Mesendoderm (in vitro differentiated cells): ENCODE measurements around the gene UNC13A.
"Not testable (repeated sequence)": the region's sequence is repeated elsewhere in the genome, so short reads cannot be mapped to it uniquely, and the experiment has no call there.

Experiments used
- DNase-seq: peaks from one replicate; pipeline ENCODE4 v3.0.0; 2013
- H2AK5ac ChIP-seq: 2 replicates; pipeline ENCODE4 v1.6.1; 2013; ENCODE audit warnings: low read length, inconsistent platforms
- H2BK120ac ChIP-seq: 2 replicates; pipeline ENCODE4 v1.6.1; 2013; ENCODE audit warnings: low read depth, mild to moderate bottlenecking, low read length, moderate library complexity, mixed read lengths
- H2BK15ac ChIP-seq: replicated peaks from 2 replicates; pipeline ENCODE4 v1.6.1; 2013; ENCODE audit warnings: low read depth, mild to moderate bottlenecking, moderate library complexity
- H2BK5ac ChIP-seq: 2 replicates; pipeline ENCODE4 v1.6.1; 2013; ENCODE audit warnings: low read length, inconsistent platforms
- H3K18ac ChIP-seq: 2 replicates; pipeline ENCODE4 v1.6.1; 2013; ENCODE audit warnings: mild to moderate bottlenecking, low read length, mixed read lengths
- H3K23ac ChIP-seq: one replicate; pipeline ENCODE4 v1.6.1; 2013; ENCODE audit warnings: low read length
- H3K27ac ChIP-seq: 2 replicates; pipeline ENCODE4 v1.5.1; 2013; ENCODE audit warnings: low read depth, mild to moderate bottlenecking, inconsistent platforms, low read length, moderate library complexity
- H3K27me3 ChIP-seq: 2 replicates; pipeline ENCODE4 v1.6.1; 2013; ENCODE audit warnings: low read length, control low read depth, mild to moderate bottlenecking, inconsistent platforms; ENCODE audit not compliant: insufficient read depth, poor library complexity
- H3K36me3 ChIP-seq: 2 replicates; pipeline ENCODE4 v1.6.1; 2013; ENCODE audit warnings: low read length, inconsistent platforms; ENCODE audit not compliant: control insufficient read depth, insufficient read depth
- H3K4ac ChIP-seq: one replicate; pipeline ENCODE4 v1.6.1; 2013; ENCODE audit warnings: low read depth, mild to moderate bottlenecking, low read length, moderate library complexity
- H3K4me1 ChIP-seq: 2 replicates; pipeline ENCODE4 v1.6.1; 2013; ENCODE audit warnings: low read depth, low read length, inconsistent platforms; ENCODE audit not compliant: control insufficient read depth
- H3K4me2 ChIP-seq: 2 replicates; pipeline ENCODE4 v1.6.1; 2013; ENCODE audit warnings: low read length
- H3K4me3 ChIP-seq: 2 replicates; pipeline ENCODE4 v1.5.1; 2013; ENCODE audit warnings: mild to moderate bottlenecking, low read length
- H3K56ac ChIP-seq: one replicate; pipeline ENCODE4 v1.6.1; 2013; ENCODE audit warnings: low read length
- H3K79me1 ChIP-seq: 2 replicates; pipeline ENCODE4 v1.6.1; 2013; ENCODE audit warnings: low read length, inconsistent platforms
- H3K79me2 ChIP-seq: 2 replicates; pipeline ENCODE4 v1.6.1; 2013; ENCODE audit warnings: mild to moderate bottlenecking, low read length; ENCODE audit not compliant: control insufficient read depth, insufficient read depth
- H3K9ac ChIP-seq: 2 replicates; pipeline ENCODE4 v1.6.1; 2013; ENCODE audit warnings: low read length, inconsistent platforms
- H4K5ac ChIP-seq: one replicate; pipeline ENCODE4 v1.6.1; 2013; ENCODE audit warnings: low read length
- H4K8ac ChIP-seq: one replicate; pipeline ENCODE4 v1.6.1; 2013; ENCODE audit warnings: low read depth, mild to moderate bottlenecking, control low read depth, low read length, moderate library complexity
- WGBS: extraction: QIAGEN DNeasy Blood & Tissue Kit; methylation state at CpG from one replicate; pipeline ENCODE4 v1.1.7; 2013; ENCODE audit warnings: low lambda C conversion rate, missing lambda C conversion rate; ENCODE audit not compliant: insufficient coverage; ENCODE audit errors: extremely low coverage; 5-methylcytosine and 5-hydroxymethylcytosine counted together

Gene UNC13A

GRCh38 chr19:17598063-17598462, 90.1 kb downstream of the UNC13A start:
- not testable (repeated sequence) for H3K18ac ChIP-seq, DNase-seq, H3K56ac ChIP-seq, H3K4me3 ChIP-seq, H2AK5ac ChIP-seq, H3K27ac ChIP-seq, H3K9ac ChIP-seq, H3K4me1 ChIP-seq, H2BK5ac ChIP-seq, H3K79me2 ChIP-seq, H3K4me2 ChIP-seq, H3K36me3 ChIP-seq, H4K8ac ChIP-seq, H3K79me1 ChIP-seq, H2BK120ac ChIP-seq, H4K5ac ChIP-seq, H3K4ac ChIP-seq, H2BK15ac ChIP-seq, H3K23ac ChIP-seq, H3K27me3 ChIP-seq
- WGBS: no CpG with 5 or more reads among the region's 8 CpGs

GRCh38 chr19:17594296-17594695, 93.9 kb downstream of the UNC13A start:
- not testable (repeated sequence) for H3K4me3 ChIP-seq, H4K8ac ChIP-seq, H2BK120ac ChIP-seq, H2BK15ac ChIP-seq, H2BK5ac ChIP-seq, DNase-seq, H3K79me1 ChIP-seq, H3K79me2 ChIP-seq, H3K27ac ChIP-seq, H3K27me3 ChIP-seq, H3K4me1 ChIP-seq, H3K4ac ChIP-seq, H3K36me3 ChIP-seq, H4K5ac ChIP-seq, H3K18ac ChIP-seq, H3K23ac ChIP-seq, H3K56ac ChIP-seq, H3K9ac ChIP-seq, H3K4me2 ChIP-seq, H2AK5ac ChIP-seq
- WGBS: no CpG with 5 or more reads among the region's 7 CpGs

GRCh38 chr19:17590866-17591265, 97.3 kb downstream of the UNC13A start:
- no peak for DNase-seq
- no peak overlapping the region for H3K9ac ChIP-seq
- H3K18ac ChIP-seq: no peak overlapping the region
- no peak overlapping the region for H2BK15ac ChIP-seq
- H3K56ac ChIP-seq: no peak overlapping the region
- WGBS: no CpG with 5 or more reads among the region's 1 CpG
- H3K27ac ChIP-seq: no peak overlapping the region
- no peak overlapping the region for H3K4me3 ChIP-seq
- no peak overlapping the region for H3K23ac ChIP-seq
- H3K4me2 ChIP-seq: no peak overlapping the region
- no peaks in the 10 kb centered on the region for H3K79me1 ChIP-seq
- H2AK5ac ChIP-seq: no peak overlapping the region
- H3K27me3 ChIP-seq: no peaks in the 10 kb centered on the region
- H3K4ac ChIP-seq: no peak overlapping the region
- no peaks in the 10 kb centered on the region for H3K79me2 ChIP-seq
- no peaks in the 10 kb centered on the region for H3K4me1 ChIP-seq
- H2BK5ac ChIP-seq: no peak overlapping the region
- no peak overlapping the region for H2BK120ac ChIP-seq
- H4K5ac ChIP-seq: no peak overlapping the region
- no peak overlapping the region for H4K8ac ChIP-seq
- H3K36me3 ChIP-seq: no peaks in the 10 kb centered on the region

- H3K36me3 ChIP-seq, H3K4ac ChIP-seq, H3K23ac ChIP-seq, H3K18ac ChIP-seq, H3K4me2 ChIP-seq, H3K27ac ChIP-seq, H2BK15ac ChIP-seq, H3K79me2 ChIP-seq, H4K5ac ChIP-seq, H3K79me1 ChIP-seq, H3K4me1 ChIP-seq, H2BK5ac ChIP-seq, H2AK5ac ChIP-seq, H4K8ac ChIP-seq, H3K56ac ChIP-seq, DNase-seq, H3K4me3 ChIP-seq, H3K27me3 ChIP-seq, H3K9ac ChIP-seq, H2BK120ac ChIP-seq: not testable (repeated sequence)
- WGBS: no CpG with 5 or more reads among the region's 7 CpGs
These were observed 102.8 kb downstream of the UNC13A start for GRCh38 chr19:17585395-17585794.

- H3K23ac ChIP-seq: no peak overlapping the region
- H3K27ac ChIP-seq: no peak overlapping the region
- H3K56ac ChIP-seq: no peak overlapping the region
- H2AK5ac ChIP-seq: no peak overlapping the region
- H4K5ac ChIP-seq: no peak overlapping the region
- no peak overlapping the region for H2BK5ac ChIP-seq
- no peak overlapping the region for H3K4ac ChIP-seq
- WGBS: no CpG with 5 or more reads among the region's 3 CpGs
- no peaks in the 10 kb centered on the region for H3K79me2 ChIP-seq
- no peak overlapping the region for H3K4me2 ChIP-seq
- no peak overlapping the region for H4K8ac ChIP-seq
- H2BK15ac ChIP-seq: no peak overlapping the region
- no peak overlapping the region for H3K4me3 ChIP-seq
- H3K9ac ChIP-seq: no peak overlapping the region
- no peak overlapping the region for H3K18ac ChIP-seq
- H3K79me1 ChIP-seq: no peaks in the 10 kb centered on the region
- H3K36me3 ChIP-seq: peaks cover 8% of the 10 kb centered on the region
- no peak for DNase-seq
- no peaks in the 10 kb centered on the region for H3K27me3 ChIP-seq
- H2BK120ac ChIP-seq: no peak overlapping the region
- H3K4me1 ChIP-seq: no peaks in the 10 kb centered on the region
These were observed 104.0 kb downstream of the UNC13A start for GRCh38 chr19:17584132-17584531.

- Histone ChIP-seq H3K4me1 (no peaks in the 10 kb centered on the region), H3K4me2 (no peak overlapping the region), H3K56ac (no peak overlapping the region), H3K36me3 (peaks cover 12% of the 10 kb centered on the region), H3K4ac (no peak overlapping the region), H3K27me3 (no peaks in the 10 kb centered on the region), H3K79me2 (no peaks in the 10 kb centered on the region), H2BK120ac (no peak overlapping the region), H2BK15ac (no peak overlapping the region), H2AK5ac (no peak overlapping the region), H2BK5ac (no peak overlapping the region), H4K5ac (no peak overlapping the region), H3K27ac (no peak overlapping the region), H3K9ac (no peak overlapping the region), H3K4me3 (no peak overlapping the region), H4K8ac (no peak overlapping the region), H3K18ac (no peak overlapping the region), H3K23ac (no peak overlapping the region), H3K79me1 (no peaks in the 10 kb centered on the region)
- DNase-seq: no peak
- WGBS: no CpG with 5 or more reads among the region's 8 CpGs
These were observed 105.5 kb downstream of the UNC13A start for GRCh38 chr19:17582613-17583012.
